Lower leg skin (tissue), 4 donors: ENCODE results near the gene TADA2B. TPM values are rescaled to one million over a fixed set of nuclear protein-coding genes. Genes with fewer than 3 reads are reported as not detected.

ENCODE experiments used
- DNase-seq, 2 donors: peaks; one replicate each; pipeline ENCODE4 v3.0.0-alpha.2; 2019; ENCODE audit warnings: low spot score in 2 of 2
- H3K4me3 ChIP-seq: fragments of 200-600 bp; sonication (generic); 2 replicates; pipeline ENCODE4 v1.5.1; 2017; ENCODE audit warnings: mild to moderate bottlenecking, low read depth; ENCODE audit not compliant: poor library complexity, severe bottlenecking
- POLR2A ChIP-seq, 2 donors: fragments of 450-650 bp; IDR thresholded peaks; one replicate each; pipeline ENCODE4 v1.6.1; 2016 to 2017; ENCODE audit warnings: antibody characterized with exemption in 2 of 2, mild to moderate bottlenecking in 1 of 2, moderate library complexity in 1 of 2
- WGBS, 2 donors: methylation state at CpG; one replicate each; pipeline ENCODE4 v1.1.5; 2018; 5-methylcytosine and 5-hydroxymethylcytosine counted together
- intact Hi-C: fragments of 100-400 bp; cut with DNase I; formaldehyde crosslinking; loops from one replicate; pipeline ENCODE4 v1.15.0; 2023; ENCODE audit warnings: low total_unique reads
- total RNA-seq, 4 donors: library from RNA; depleted of rRNA; stranded (reverse); fragments of >200 nt; gene quantifications; one replicate each; pipeline ENCODE4 v1.1.0, GENCODE V29; 2016
- TF ChIP-seq, protein P1 (sequence below), 3 donors: fragments of 450-650 bp; IDR thresholded peaks; one replicate each; pipeline ENCODE4 v1.5.1; 2016; ENCODE audit warnings: antibody characterized with exemption in 3 of 3, mild to moderate bottlenecking in 3 of 3, moderate library complexity in 2 of 3

TADA2B gene
- total RNA-seq, 4 donors from 2014 or later, result 26.2 to 30.0 (median 27.2) TPM

- no peak for TF ChIP-seq POLR2A (IDR thresholded peaks at IDR 0.05)
- TF ChIP-seq, protein P1, sequence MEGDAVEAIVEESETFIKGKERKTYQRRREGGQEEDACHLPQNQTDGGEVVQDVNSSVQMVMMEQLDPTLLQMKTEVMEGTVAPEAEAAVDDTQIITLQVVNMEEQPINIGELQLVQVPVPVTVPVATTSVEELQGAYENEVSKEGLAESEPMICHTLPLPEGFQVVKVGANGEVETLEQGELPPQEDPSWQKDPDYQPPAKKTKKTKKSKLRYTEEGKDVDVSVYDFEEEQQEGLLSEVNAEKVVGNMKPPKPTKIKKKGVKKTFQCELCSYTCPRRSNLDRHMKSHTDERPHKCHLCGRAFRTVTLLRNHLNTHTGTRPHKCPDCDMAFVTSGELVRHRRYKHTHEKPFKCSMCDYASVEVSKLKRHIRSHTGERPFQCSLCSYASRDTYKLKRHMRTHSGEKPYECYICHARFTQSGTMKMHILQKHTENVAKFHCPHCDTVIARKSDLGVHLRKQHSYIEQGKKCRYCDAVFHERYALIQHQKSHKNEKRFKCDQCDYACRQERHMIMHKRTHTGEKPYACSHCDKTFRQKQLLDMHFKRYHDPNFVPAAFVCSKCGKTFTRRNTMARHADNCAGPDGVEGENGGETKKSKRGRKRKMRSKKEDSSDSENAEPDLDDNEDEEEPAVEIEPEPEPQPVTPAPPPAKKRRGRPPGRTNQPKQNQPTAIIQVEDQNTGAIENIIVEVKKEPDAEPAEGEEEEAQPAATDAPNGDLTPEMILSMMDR (IDR thresholded peaks at IDR 0.05), result no peak
- intact Hi-C loops, result no loop called here
- DNase-seq, result no peak
- H3K4me3 ChIP-seq, result no peak overlapping the region
- 86 to 90% methylated on average over 10 of the region's 10 CpGs for WGBS, 2 donors
Measured at GRCh38 chr4:7055990-7056325, 12.8 kb downstream of the TADA2B start.

- 84 to 95% methylated on average over 3 of the region's 3 CpGs for WGBS, 2 donors
- H3K4me3 ChIP-seq, result no peak overlapping the region
- no peak for DNase-seq
- intact Hi-C loops, result no loop called here
- TF ChIP-seq, protein P1 (IDR thresholded peaks at IDR 0.05), result no peak
- no peak for TF ChIP-seq POLR2A (IDR thresholded peaks at IDR 0.05)
Measured at GRCh38 chr4:7058792-7059191, 15.6 kb downstream of the TADA2B start.

GRCh38 chr4:7059662-7060061 lies 16.5 kb downstream of the TADA2B start:
- TF ChIP-seq, protein P1 (IDR thresholded peaks at IDR 0.05), result no peak
- no peak for TF ChIP-seq POLR2A (IDR thresholded peaks at IDR 0.05)
- 77 to 80% methylated on average over 11 of the region's 11 CpGs for WGBS, 2 donors
- intact Hi-C loops, result no loop called here
- no peak for DNase-seq
- H3K4me3 ChIP-seq, result no peak overlapping the region

DNA sequence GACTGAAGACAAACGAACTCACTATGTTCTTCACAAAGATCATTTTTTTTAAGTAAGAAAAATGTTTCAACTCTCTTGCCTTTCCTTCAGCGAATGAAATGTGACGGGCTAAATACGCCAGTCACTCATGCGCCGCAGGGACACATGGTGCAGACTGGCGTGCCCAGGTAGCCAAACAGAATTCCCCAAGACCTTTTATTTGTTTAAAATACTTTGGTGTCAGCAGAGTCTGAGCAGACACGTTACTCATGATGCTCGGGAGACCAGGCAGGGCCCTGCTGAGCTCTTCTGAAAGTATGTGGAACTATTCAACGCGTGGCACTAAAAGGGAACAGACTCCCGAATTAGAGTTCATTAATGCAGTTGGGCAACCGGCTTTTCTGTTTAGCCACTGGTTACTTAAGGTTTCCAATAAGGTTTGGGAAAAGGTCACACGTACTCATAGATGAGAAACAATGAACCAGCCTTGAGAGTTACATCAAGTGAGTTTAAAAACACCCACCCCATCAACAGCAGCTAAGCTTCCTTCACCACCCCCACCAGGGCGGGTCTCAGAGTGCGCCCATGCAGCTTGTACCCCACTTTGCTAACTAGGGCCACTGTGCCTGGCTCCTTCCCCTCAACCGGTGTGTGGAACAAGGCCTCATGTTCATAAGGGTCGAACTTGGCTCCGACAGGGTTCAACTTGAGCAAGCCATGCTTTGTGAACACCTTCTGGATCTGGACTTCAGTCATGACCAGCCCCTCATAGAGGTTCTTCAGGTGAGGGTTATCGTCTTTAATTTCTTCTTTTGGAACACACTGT lies 17.4 kb downstream of the TADA2B start:
- H3K4me3 ChIP-seq, result no peak overlapping the region
- DNase-seq, result no peak
- TF ChIP-seq POLR2A (IDR thresholded peaks at IDR 0.05), result no peak
- TF ChIP-seq, protein P1 (IDR thresholded peaks at IDR 0.05), result no peak
- intact Hi-C loops, result no loop called here
- WGBS, 2 donors, result 86 to 91% methylated on average over 20 of the region's 20 CpGs

- no peak overlapping the region for H3K4me3 ChIP-seq
- DNase-seq, result no peak
- intact Hi-C loops, result no loop called here
- 91 to 96% methylated on average over 6 of the region's 6 CpGs for WGBS, 2 donors
- TF ChIP-seq, protein P1 (IDR thresholded peaks at IDR 0.05), result no peak
- no peak for TF ChIP-seq POLR2A (IDR thresholded peaks at IDR 0.05)
Measured at GRCh38 chr4:7061815-7062214, 18.6 kb downstream of the TADA2B start.

- no peak overlapping the region for H3K4me3 ChIP-seq
- TF ChIP-seq, protein P1 (IDR thresholded peaks at IDR 0.05), result no peak
- TF ChIP-seq POLR2A (IDR thresholded peaks at IDR 0.05), result no peak
- no peak for DNase-seq
- intact Hi-C loops, result no loop called here
- WGBS, 2 donors, result 95 to 99% methylated on average over 4 of the region's 4 CpGs
Measured at GRCh38 chr4:7062816-7063215, 19.6 kb downstream of the TADA2B start.
